Effector memory CD4-positive, alpha-beta T cell (primary cell): Measurements from ENCODE around the gene ABHD16B.
A peak's percentile ranks its signal among the peaks of the same experiment; 100 is the strongest.
"Not testable (repeated sequence)": the region's sequence is repeated elsewhere in the genome, so short reads cannot be mapped to it uniquely, and the experiment has no call there.

Experiments used
- DNase-seq, 3 donors: peaks; one replicate each; pipeline ENCODE4 v3.0.0-alpha.2; 2020
- H3K27ac ChIP-seq: 2 replicates; pipeline ENCODE4 v1.7.0; 2013; ENCODE audit warnings: mild to moderate bottlenecking, low read length, moderate library complexity; ENCODE audit not compliant: insufficient read depth, poor library complexity, severe bottlenecking
- H3K27me3 ChIP-seq: replicated peaks from 2 replicates; pipeline ENCODE4 v1.7.0; 2013; ENCODE audit warnings: mild to moderate bottlenecking, low read length; ENCODE audit not compliant: insufficient read depth, control insufficient read depth, poor library complexity, severe bottlenecking
- H3K36me3 ChIP-seq: 2 replicates; pipeline ENCODE4 v1.7.0; 2013; ENCODE audit warnings: mild to moderate bottlenecking, low read length, moderate library complexity; ENCODE audit not compliant: control insufficient read depth, insufficient read depth
- H3K4me1 ChIP-seq: 2 replicates; pipeline ENCODE4 v1.7.0; 2013; ENCODE audit warnings: low read length, mild to moderate bottlenecking; ENCODE audit not compliant: control insufficient read depth, insufficient read depth, poor library complexity, severe bottlenecking
- H3K4me3 ChIP-seq: 2 replicates; pipeline ENCODE4 v1.7.0; 2013; ENCODE audit warnings: low read length, low read depth, mild to moderate bottlenecking; ENCODE audit not compliant: insufficient read depth, poor library complexity, severe bottlenecking
- H3K9me3 ChIP-seq: 2 replicates; pipeline ENCODE4 v1.7.0; 2013; ENCODE audit warnings: mild to moderate bottlenecking, low read length, moderate library complexity; ENCODE audit not compliant: control insufficient read depth

Gene ABHD16B

DNA sequence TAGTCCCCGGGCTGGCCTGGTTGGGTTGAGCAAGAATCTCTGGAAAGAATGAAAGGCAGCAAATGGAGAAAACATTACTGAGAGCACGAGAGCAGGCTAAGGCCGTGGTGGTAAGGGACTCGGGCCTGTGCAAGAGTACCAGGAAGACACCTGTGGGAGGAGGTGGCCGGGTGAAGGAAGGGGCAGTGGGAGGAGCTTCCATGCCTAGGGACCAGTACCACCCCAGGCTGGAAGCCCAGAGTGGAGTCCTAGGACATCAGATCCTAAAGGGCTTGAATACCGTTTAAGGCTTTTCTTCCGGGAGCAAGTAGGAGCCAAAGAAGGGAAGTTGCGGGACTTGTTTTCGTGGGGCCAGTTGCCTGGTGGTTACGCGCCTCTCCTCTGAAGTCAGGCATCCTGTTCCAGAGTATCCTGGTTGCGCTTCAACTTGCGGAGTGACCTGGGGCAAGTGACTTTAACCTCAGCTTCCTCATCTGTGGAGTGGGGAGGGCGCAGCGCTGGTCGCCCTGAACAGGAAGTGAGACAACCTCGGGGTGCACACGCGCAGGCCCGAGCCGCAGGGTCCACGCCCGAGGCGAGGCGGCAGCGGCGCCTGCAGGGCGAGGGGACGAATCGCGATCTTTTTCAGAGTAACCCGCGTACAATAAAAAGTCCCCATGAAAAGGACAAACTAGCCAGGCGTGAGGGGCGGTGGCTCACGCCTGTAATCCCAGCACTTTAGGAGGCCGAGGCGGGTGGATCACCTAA, 2.7 kb downstream of the ABHD16B start:
- H3K4me1 ChIP-seq, result peaks cover 10% of the 10 kb centered on the region
- H3K27me3 ChIP-seq, result no peaks in the 10 kb centered on the region
- peak overlapping the region; percentile 75 for H3K27ac ChIP-seq
- peak; percentile 66 to 71 (median 67) for DNase-seq
- peaks cover 9% of the 10 kb centered on the region for H3K36me3 ChIP-seq
- H3K9me3 ChIP-seq, result no peaks in the 10 kb centered on the region
- H3K4me3 ChIP-seq, result peak overlapping the region; percentile 80

DNA sequence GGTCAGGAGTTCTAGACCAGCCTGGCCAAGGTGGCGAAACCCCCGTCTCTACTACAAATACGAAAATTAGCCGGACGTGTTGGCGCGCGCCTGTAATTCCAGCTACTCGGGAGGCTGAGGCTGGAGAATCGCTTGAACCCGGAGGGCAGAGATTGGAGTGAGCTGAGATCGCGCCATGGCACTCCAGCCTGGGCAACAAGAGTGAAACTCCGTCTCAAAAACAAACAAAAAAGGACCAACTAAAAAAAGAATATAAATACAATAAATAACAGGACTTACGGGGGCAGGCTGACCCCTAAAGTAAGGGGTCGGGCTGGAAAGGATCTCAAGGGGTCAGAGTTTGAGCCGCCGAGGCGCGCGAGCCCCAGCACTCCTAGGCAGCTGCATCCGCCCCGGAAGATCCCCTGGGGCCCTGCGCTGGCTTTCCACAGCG, 3.3 kb downstream of the ABHD16B start:
- no peaks in the 10 kb centered on the region for H3K9me3 ChIP-seq
- peak overlapping the region; percentile 80 for H3K4me3 ChIP-seq
- DNase-seq, result no peak
- no peaks in the 10 kb centered on the region for H3K27me3 ChIP-seq
- H3K4me1 ChIP-seq, result peaks cover 8% of the 10 kb centered on the region
- peaks cover 15% of the 10 kb centered on the region for H3K36me3 ChIP-seq
- peak overlapping the region; percentile 75 for H3K27ac ChIP-seq

DNA sequence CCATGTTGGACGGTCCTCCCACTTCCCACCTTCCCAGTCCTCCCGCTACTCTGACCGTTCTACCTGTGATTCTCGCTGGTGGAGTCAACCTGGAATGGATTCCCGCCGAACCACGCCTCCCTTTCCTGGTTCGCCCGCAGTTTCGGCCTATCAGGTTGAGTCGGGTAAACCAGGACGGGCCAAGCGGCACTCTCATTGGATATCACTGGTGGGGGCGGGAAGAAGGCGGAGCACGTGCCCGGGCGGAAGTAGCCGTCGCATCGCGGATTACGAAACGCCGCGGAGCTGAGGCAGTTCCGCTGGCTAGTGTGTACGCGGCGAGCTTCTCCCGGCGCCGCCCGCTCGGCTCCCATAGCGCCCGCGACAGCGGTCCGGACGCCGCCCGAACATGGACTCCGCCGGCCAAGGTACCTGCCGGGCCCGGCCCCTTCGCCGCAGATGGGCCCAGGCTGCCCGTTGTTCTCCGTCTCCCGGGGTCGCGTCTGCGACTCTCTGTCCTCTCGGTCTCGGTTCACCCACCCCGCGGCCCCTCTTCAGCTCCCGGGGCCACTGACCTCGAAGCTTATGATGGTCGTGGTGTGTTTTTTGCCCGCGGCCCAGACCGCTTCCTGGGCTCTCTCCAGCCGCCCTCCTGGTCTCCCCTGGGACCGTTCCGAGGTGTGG, 3.8 kb downstream of the ABHD16B start, which contains the start of gene TPD52L2:
Gene TPD52L2 (plus strand): TSS at position 293 of the 663 bp plus-strand sequence. CDS start 96 bp downstream, at position 389.
- H3K4me1 ChIP-seq, result peaks cover 8% of the 10 kb centered on the region
- DNase-seq, result peak; percentile 95 to 98 (median 97)
- H3K9me3 ChIP-seq, result no peaks in the 10 kb centered on the region
- peak within 1 kb of the TSS; percentile 75 for H3K27ac ChIP-seq
- peak within 1 kb of the TSS; percentile 80 for H3K4me3 ChIP-seq
- H3K27me3 ChIP-seq, result no peaks in the 10 kb centered on the region
- peaks cover 19% of the 10 kb centered on the region for H3K36me3 ChIP-seq

- not testable (repeated sequence) for H3K4me1 ChIP-seq, H3K4me3 ChIP-seq, DNase-seq, H3K27ac ChIP-seq, H3K27me3 ChIP-seq, H3K9me3 ChIP-seq
- H3K36me3 ChIP-seq, result peaks cover 20% of the 10 kb centered on the region
Observed at GRCh38 chr20:63867042-63867441, 5.7 kb downstream of the ABHD16B start.

GRCh38 chr20:63868264-63868663, 7.0 kb downstream of the ABHD16B start:
- no peak for DNase-seq
- Histone ChIP-seq H3K36me3 (peaks cover 19% of the 10 kb centered on the region), H3K27ac (no peak overlapping the region), H3K9me3 (no peaks in the 10 kb centered on the region), H3K4me3 (no peak overlapping the region), H3K4me1 (peaks cover 8% of the 10 kb centered on the region), H3K27me3 (no peaks in the 10 kb centered on the region)

DNA sequence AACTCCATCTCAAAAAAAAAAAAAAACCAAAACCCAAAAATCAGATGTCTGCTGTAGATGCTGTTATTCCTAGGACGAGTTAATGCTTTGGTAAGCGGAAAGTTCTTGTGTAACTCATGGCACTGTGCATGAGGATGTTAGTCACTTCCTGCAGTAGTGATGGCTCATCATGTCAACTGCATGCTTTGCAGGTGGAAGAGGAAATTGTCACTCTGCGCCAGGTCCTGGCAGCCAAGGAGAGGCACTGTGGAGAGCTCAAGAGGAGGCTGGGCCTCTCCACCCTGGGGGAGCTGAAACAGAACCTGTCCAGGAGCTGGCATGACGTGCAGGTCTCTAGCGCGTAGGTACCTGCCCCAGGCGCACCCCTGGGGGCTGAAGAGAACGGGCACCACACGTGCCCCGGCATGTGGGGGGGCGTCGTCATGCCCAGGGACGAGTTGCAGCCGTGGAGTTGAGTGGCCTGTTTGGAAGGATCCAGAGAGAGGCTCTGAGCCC, 12.2 kb downstream of the ABHD16B start:
- Histone ChIP-seq H3K4me1 (no peaks in the 10 kb centered on the region), H3K36me3 (peaks cover 53% of the 10 kb centered on the region), H3K27ac (no peak overlapping the region), H3K9me3 (no peaks in the 10 kb centered on the region), H3K27me3 (no peaks in the 10 kb centered on the region), H3K4me3 (no peak overlapping the region)
- DNase-seq, result peak in 1 of 3 donors; percentile 15

DNA sequence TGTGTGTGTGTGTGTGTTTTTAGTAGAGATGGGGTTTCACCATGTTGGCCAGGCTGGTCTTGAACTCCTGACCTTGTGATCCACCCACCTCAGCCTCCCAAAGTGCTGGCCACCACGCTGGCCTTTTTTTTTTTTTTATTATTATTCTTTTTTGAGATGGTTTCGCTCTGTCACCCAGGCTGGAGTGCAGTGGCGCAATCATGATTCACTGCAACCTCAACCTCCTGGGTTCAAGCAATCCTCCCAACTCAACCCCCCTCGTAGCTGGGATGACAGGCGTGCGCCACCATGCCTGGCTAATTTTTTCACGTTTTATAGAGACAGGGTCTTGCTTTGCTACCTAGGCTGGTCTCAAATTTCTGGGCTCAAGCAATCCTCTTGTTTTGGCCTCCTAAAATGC, 12.9 kb downstream of the ABHD16B start:
- H3K36me3 ChIP-seq, result peaks cover 51% of the 10 kb centered on the region
- not testable (repeated sequence) for H3K4me1 ChIP-seq, DNase-seq, H3K4me3 ChIP-seq, H3K9me3 ChIP-seq, H3K27me3 ChIP-seq, H3K27ac ChIP-seq

DNA sequence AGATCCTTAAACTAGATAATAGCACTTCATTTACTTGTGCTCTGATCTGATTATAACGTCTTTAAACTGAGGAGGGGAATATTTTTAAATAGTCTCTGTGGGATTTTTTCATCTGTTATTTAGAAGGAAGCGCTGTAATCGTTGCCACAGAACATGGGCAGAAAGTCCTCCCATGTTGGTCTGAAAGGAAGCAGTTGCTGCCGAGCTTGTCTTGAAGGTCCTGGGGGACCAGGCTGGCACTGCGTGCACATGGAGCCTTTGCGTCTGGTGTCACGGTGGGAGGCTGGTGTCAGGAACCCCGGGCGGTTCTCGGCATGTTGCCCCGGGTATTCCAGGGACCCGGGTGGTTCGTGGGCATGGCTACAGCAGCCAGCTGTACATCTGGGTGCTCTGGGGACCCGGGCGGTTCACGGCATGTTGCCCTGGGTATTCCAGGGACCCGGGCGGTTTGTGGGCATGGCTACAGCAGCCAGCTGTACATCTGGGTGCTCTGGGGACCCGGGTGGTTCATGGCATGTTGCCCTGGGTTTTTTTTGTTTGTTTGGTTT, 15.3 kb downstream of the ABHD16B start:
- Histone ChIP-seq H3K36me3 (peaks cover 50% of the 10 kb centered on the region), H3K4me1 (no peaks in the 10 kb centered on the region), H3K4me3 (no peak overlapping the region), H3K9me3 (no peaks in the 10 kb centered on the region), H3K27me3 (no peaks in the 10 kb centered on the region), H3K27ac (no peak overlapping the region)
- no peak for DNase-seq

- Histone ChIP-seq H3K27me3 (no peaks in the 10 kb centered on the region), H3K9me3 (no peaks in the 10 kb centered on the region), H3K4me1 (no peaks in the 10 kb centered on the region), H3K4me3 (no peak overlapping the region), H3K27ac (no peak overlapping the region), H3K36me3 (peaks cover 45% of the 10 kb centered on the region)
- no peak for DNase-seq
Observed at GRCh38 chr20:63877755-63878470, 16.6 kb downstream of the ABHD16B start.
